GM12872 (cell line): ENCODE measurements around the gene APOBEC3B.

Experiments used
- TF ChIP-seq, protein P1 (sequence below): IDR thresholded peaks from 3 replicates; pipeline ENCODE4 v1.5.1; 2011; ENCODE audit warnings: low read depth, mild to moderate bottlenecking, low read length, moderate library complexity; ENCODE audit not compliant: insufficient read depth

APOBEC3B gene

DNA sequence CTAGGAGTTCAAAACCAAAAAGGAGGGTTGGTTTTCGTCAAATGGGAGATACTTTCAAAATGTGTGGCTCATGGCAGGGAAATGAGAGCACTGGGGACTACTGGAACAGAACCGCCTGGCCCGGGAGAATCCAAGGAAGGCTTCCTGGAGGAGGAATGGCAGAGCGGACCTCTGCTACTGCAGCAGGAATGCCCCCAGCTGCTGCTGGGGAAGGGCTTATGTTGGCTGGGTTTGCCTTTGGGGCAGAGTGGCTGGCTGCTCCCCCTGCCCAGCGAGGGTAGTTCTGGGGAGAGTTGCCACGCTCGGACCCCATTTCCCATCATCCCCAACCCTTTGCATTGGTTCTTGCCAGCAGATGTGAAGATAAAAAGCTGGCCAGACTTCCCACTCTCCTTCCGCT is 35.4 kb upstream of the APOBEC3B start:
- TF ChIP-seq, protein P1, sequence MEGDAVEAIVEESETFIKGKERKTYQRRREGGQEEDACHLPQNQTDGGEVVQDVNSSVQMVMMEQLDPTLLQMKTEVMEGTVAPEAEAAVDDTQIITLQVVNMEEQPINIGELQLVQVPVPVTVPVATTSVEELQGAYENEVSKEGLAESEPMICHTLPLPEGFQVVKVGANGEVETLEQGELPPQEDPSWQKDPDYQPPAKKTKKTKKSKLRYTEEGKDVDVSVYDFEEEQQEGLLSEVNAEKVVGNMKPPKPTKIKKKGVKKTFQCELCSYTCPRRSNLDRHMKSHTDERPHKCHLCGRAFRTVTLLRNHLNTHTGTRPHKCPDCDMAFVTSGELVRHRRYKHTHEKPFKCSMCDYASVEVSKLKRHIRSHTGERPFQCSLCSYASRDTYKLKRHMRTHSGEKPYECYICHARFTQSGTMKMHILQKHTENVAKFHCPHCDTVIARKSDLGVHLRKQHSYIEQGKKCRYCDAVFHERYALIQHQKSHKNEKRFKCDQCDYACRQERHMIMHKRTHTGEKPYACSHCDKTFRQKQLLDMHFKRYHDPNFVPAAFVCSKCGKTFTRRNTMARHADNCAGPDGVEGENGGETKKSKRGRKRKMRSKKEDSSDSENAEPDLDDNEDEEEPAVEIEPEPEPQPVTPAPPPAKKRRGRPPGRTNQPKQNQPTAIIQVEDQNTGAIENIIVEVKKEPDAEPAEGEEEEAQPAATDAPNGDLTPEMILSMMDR = no peak

GRCh38 chr22:38947321-38948140 is 34.6 kb upstream of the APOBEC3B start:
- TF ChIP-seq, protein P1 = no peak

- TF ChIP-seq, protein P1 = no peak
Observed at GRCh38 chr22:38948181-38948940, 33.8 kb upstream of the APOBEC3B start.

DNA sequence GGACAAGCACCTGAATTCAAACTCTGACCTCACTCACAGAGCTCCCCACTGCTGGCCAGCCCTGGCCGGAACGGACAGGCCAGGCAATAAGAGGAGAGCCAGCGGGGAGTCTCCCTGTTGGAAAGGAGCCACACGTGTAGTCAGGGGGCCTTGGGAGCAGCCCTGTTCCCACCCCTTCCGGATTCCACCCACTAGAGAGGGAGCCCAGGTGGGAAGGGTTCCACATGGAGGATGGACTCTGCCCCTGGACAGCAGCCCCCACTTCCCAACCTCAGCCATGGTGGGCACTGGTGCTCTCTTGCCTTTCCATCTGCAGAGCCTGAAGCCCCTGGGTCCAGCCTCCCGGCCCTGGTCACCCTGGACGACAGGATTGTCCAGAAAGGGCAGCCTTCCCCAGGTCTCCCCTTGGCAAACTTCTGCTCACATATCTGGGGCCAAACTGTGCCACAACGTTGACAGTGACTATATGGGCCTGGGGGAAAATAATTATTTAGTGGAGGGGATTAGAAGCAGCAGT is 32.2 kb upstream of the APOBEC3B start:
- TF ChIP-seq, protein P1 = no peak

GRCh38 chr22:38950527-38951295 is 31.4 kb upstream of the APOBEC3B start:
- TF ChIP-seq, protein P1 = no peak

DNA sequence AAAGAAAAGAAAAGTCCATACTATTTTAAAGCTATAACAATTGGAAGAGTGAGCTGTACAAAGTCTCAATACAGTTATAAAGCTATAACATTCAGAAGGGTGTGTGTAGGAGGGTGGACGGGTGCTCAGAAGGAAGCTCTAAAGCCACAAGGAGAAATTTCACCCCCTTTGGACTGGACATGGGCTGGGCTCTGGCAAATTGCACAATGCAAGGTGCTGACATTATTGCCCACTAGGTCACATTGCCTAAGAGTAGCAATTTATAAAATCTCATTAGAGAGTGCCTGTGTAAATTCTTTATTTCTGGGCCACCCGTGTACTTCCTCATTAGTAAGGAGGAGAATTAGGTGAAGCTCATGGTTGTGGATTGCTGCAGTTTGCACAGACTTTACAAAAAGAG is 30.4 kb upstream of the APOBEC3B start:
- TF ChIP-seq, protein P1 = no peak
